Measurements from ENCODE around the gene TJAP1. TPM values are rescaled to one million over a fixed set of nuclear protein-coding genes. Genes with fewer than 3 reads are reported as not detected.

The TJAP1 gene
- total and polyA plus RNA-seq, 2 of the 8 experiments (the other 6 are each of a cell fraction or from before 2014, with no cell fraction given): 30.7 to 40.4 TPM

DNA sequence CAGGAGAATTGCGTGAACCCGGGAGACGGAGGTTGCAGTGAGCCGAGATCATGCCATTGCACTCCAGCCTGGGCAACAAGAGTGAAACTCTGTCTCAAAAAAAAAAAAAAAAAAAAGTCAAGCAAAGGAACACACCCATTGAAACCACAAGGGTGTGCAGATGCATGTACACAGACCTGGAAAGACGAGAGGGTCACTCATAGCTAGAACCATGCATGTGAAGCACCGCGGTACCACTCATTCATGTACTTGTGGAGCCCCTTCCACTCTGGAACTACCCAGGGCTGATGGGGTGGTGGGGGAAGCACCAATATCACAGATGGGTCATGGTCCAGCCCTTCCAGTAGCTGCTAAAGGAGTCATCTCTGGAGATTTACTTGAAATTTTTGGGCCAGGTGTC lies 7.4 kb upstream of the TJAP1 start:
- WGBS, 2 experiments (ENCODE audit: extremely low coverage in 1 of 2, insufficient coverage in 1 of 2, insufficient read length in 1 of 2, insufficient replicate concordance in 2 of 2, low coverage in 1 of 2, low lambda C conversion rate in 2 of 2, missing lambda C conversion rate in 1 of 2): 97% methylated on average over 7 of the region's 7 CpGs; no CpG with 5 or more reads in 1 of the 2 experiments
- no peak overlapping the region for H2AFZ ChIP-seq (ENCODE audit: low read length)

More for the DNA sequence above, 7.4 kb upstream of the TJAP1 start:
- Histone ChIP-seq H4K8ac (ENCODE audit: extremely low read depth, insufficient read depth, low read length) (no peak overlapping the region), H4K91ac (replicated peaks; ENCODE audit: insufficient read length, low read length) (no peak overlapping the region), H3K9me3 (ENCODE audit: insufficient read depth in 2 of 2, low read depth in 1 of 2, low read length in 1 of 2) (no peaks in the 10 kb centered on the region), H2BK15ac (ENCODE audit: low read length) (no peak overlapping the region), H3K14ac (ENCODE audit: insufficient read length) (no peak overlapping the region), H2BK20ac (ENCODE audit: low read length) (no peak overlapping the region), H3K23ac (ENCODE audit: insufficient read length) (no peak overlapping the region), H3K9ac (replicated peaks in 1 of 4; ENCODE audit: extremely low read depth in 1 of 4, low read depth in 3 of 4, low read length in 3 of 4) (no peak overlapping the region), H3K4ac (replicated peaks; ENCODE audit: insufficient read length, low read depth, low read length) (no peak overlapping the region), H2AK5ac (ENCODE audit: low read depth, low read length) (no peak overlapping the region), H4K5ac (ENCODE audit: insufficient read length, low read depth, low read length) (no peak overlapping the region), H3K27ac (ENCODE audit: low read depth, low read length) (no peak overlapping the region), H3K23me2 (ENCODE audit: low read depth, low read length) (no peaks in the 10 kb centered on the region), H3K4me2 (ENCODE audit: insufficient read depth in 1 of 2, low read depth in 2 of 2, low read length in 2 of 2) (no peak overlapping the region), H3K27me3 (replicated peaks in 1 of 4; ENCODE audit: control insufficient read depth in 3 of 4, extremely low read depth in 1 of 4, insufficient read depth in 3 of 4, low read length in 3 of 4) (no peaks in the 10 kb centered on the region), H3K4me1 (replicated peaks in 1 of 4; ENCODE audit: control insufficient read depth in 3 of 4, insufficient read depth in 4 of 4, low read length in 3 of 4) (peaks cover 0 to 8% (median 5%) of the 10 kb centered on the region in 4 experiments; a peak in 4 of 7 replicates), H3K79me2 (ENCODE audit: control insufficient read depth in 1 of 2, insufficient read depth in 2 of 2, low read length in 2 of 2) (no peaks in the 10 kb centered on the region), H2BK5ac (ENCODE audit: low read depth, low read length) (no peak overlapping the region), H4K20me1 (replicated peaks in 1 of 2; ENCODE audit: control insufficient read depth in 1 of 2, insufficient read depth in 2 of 2, low read length in 2 of 2) (no peaks in the 10 kb centered on the region), H3K56ac (replicated peaks; ENCODE audit: insufficient read length, low read depth, low read length) (no peak overlapping the region), H3K4me3 (ENCODE audit: extremely low read depth in 1 of 4, insufficient read depth in 2 of 4, low read depth in 3 of 4, low read length in 4 of 4) (no peak overlapping the region), H2BK120ac (replicated peaks; ENCODE audit: low read depth, low read length) (no peak overlapping the region), H3K18ac (ENCODE audit: extremely low read depth, low read length) (no peak overlapping the region), H2BK12ac (ENCODE audit: low read depth, low read length) (peak overlapping the region; percentile 85; the same call in 1 of the 2 replicates), H3K79me1 (ENCODE audit: low read depth, low read length) (no peaks in the 10 kb centered on the region), H3K36me3 (ENCODE audit: control insufficient read depth in 2 of 4, insufficient read depth in 4 of 4, low read length in 3 of 4) (no peaks in the 10 kb centered on the region)
- DNase-seq (ENCODE audit: low read depth in 1 of 2, low spot score in 2 of 2) (no peak), FAIRE-seq (no peak)
- ChIA-PET CTCF (ENCODE audit: partially characterized antibody) (interaction anchor here (0.6 to 32.9 kb wide), 5 partner anchors 10 to 179 kb away, joined by 3 to 536 read pairs (median 5); partner anchors contain the start of gene LRRC73), POLR2A (ENCODE audit: partially characterized antibody) (interaction anchor here (0.8 to 1.4 kb wide), 3 partner anchors 9 to 26 kb away, joined by 3 to 4 read pairs (median 3); no protein-coding TSS in a partner anchor)
- TF ChIP-seq KDM1A (IDR thresholded peaks at IDR 0.05; ENCODE audit: borderline replicate concordance, low read length): no peak
- no peak for TF ChIP-seq SIX5 (IDR thresholded peaks at IDR 0.05; ENCODE audit: low read depth, low read length)
- no peak for TF ChIP-seq GTF2F1 (IDR thresholded peaks at IDR 0.05; ENCODE audit: borderline replicate concordance, low read depth, low read length)
- TF ChIP-seq, protein P1, sequence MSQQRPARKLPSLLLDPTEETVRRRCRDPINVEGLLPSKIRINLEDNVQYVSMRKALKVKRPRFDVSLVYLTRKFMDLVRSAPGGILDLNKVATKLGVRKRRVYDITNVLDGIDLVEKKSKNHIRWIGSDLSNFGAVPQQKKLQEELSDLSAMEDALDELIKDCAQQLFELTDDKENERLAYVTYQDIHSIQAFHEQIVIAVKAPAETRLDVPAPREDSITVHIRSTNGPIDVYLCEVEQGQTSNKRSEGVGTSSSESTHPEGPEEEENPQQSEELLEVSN (IDR thresholded peaks at IDR 0.05): no peak
- no peak for TF ChIP-seq CHD2 (IDR thresholded peaks at IDR 0.05; ENCODE audit: low read length)

Data from H1 (cell line).